GM12892 (cell line): Measurements from ENCODE around the gene TMEM184B.

Experiments
- DNase-seq: peaks from one replicate; pipeline ENCODE4 v3.0.0; 2011; ENCODE audit not compliant: insufficient read length
- FAIRE-seq: peaks from 2 replicates; lab custom pipeline; 2011; peaks lifted over from hg19 to GRCh38; lab: Jason Lieb, UNC
- POLR2A ChIP-seq: IDR thresholded peaks from 2 replicates; pipeline ENCODE4 v1.6.1; 2011; ENCODE audit warnings: low read depth, low read length, control low read depth
- POLR2AphosphoS5 ChIP-seq: IDR thresholded peaks from 2 replicates; pipeline ENCODE4 v1.6.1; 2011; ENCODE audit warnings: low read depth, low read length, control low read depth
- TAF1 ChIP-seq: IDR thresholded peaks from 2 replicates; pipeline ENCODE4 v1.6.1; 2011; ENCODE audit warnings: low read depth, mild to moderate bottlenecking, control low read depth, low read length, borderline replicate concordance

The TMEM184B gene

DNA sequence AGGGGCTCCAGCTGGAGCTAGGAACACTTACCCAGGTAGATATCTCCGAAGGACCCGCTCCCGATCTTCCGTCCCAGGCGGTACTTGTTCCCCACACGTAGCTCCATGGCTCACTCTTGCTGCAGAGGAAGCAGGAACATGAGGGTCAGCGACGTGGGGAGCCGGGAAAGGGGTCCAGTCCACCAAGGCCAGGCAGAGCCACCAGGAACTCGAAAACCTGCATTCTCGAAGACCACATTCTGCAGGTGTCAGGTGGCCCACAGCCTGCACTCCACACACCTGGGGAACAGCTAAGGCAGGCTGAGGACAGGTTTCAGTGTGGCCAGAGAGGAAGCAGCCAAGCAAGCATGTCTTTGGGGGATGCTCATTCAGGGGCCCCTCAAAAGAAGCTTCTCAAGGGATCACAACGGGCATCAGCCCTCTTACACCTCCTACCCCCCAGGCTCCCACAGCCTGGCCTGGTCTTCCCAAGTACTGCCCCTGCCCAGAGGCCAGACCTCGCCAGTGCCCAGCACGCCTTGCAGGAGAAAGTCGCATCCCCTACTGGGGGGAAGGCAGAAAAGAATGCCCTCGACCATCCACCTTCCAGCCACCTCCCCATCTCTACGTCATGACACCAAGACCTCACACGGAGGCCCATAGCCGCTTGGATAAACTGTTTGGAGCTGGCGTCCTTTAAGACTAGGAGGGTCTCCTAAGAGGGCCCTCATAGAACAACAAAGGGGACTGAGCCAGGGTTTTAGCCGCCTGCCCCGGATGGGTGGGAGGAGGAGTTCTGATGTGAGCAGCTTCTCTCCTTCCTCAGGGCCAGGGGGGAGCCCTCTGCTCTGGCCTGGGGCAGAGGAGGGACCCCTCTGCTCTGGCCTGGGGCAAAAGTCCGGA, 41.5 kb upstream of the TMEM184B start:
- FAIRE-seq (no peak), DNase-seq (no peak)
- no peak for TF ChIP-seq TAF1
- no peak for TF ChIP-seq POLR2A
- TF ChIP-seq POLR2AphosphoS5: no peak

DNA sequence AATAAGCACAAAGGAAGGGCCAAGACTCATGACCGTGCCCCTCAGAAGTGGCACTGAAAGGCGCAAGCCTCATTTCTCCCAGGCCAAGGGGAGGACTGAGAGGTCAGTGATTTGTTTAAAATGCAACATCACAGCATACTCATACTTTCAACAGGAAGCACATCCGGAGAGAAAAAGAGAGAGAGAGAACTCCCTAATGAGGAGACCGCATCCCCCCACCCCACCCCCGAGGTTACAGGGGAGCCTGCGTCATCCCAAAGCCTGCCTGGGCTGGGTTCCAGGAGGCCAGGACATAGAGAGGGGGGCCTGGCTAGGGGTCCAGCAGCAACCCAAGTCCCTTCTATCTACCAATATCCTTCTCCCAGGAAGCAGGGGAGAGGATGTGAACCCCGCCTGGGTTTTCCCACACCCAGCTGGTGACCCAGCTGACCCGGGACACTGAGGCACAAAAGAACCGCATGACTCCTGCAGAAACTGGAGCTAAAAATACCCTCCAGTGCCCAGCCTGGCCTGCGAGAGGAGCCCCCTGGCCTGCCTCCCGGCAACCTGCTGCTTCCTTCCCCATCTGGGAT, 40.7 kb upstream of the TMEM184B start:
- TF ChIP-seq TAF1: no peak
- no peak for TF ChIP-seq POLR2AphosphoS5
- TF ChIP-seq POLR2A: no peak
- DNase-seq: no peak
- FAIRE-seq: no peak

DNA sequence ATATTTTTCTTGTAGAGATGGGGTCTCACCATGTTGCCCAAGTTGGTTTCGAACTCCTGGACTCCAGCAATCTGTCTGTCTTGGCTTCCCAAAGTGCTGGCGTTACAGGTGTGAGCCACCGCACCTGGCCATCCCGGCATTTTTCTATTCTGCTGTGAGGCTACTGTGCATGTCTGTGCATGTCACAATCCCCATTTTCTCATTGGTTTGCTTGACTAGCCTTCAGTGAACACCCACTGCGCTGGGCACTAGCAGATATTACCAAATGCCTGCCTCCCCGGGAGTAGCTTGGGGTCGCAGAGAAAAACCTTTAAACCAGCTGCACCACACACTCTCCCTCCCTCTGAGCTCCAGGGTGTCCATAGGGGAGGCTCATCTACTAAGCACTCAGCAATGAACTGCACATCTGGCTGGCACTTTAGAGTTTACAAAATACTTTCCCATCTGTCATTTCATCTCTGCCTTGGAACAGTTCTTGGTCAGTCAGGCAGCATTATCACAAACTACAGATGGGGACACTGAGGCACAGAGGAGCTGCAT, 39.5 kb upstream of the TMEM184B start:
- no peak for TF ChIP-seq POLR2AphosphoS5
- TF ChIP-seq POLR2A: no peak
- TF ChIP-seq TAF1: no peak
- FAIRE-seq: no peak
- no peak for DNase-seq

DNA sequence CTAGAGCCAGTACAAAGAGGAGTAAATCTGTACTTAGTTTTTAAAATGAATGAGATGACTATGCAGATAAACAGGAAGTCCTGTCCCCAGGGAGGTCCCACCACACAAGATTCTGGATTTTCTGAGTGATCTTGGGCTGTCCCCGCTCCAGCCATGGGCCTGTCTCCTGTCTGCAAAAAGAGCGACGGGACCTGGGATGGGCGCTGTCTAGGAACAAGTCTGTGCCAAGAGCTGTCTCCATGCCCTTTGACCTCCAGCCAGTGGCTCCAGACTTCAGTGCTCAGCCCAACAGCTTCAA, 38.5 kb upstream of the TMEM184B start:
- DNase-seq: no peak
- no peak for FAIRE-seq
- no peak for TF ChIP-seq TAF1
- TF ChIP-seq POLR2AphosphoS5: no peak
- no peak for TF ChIP-seq POLR2A

DNA sequence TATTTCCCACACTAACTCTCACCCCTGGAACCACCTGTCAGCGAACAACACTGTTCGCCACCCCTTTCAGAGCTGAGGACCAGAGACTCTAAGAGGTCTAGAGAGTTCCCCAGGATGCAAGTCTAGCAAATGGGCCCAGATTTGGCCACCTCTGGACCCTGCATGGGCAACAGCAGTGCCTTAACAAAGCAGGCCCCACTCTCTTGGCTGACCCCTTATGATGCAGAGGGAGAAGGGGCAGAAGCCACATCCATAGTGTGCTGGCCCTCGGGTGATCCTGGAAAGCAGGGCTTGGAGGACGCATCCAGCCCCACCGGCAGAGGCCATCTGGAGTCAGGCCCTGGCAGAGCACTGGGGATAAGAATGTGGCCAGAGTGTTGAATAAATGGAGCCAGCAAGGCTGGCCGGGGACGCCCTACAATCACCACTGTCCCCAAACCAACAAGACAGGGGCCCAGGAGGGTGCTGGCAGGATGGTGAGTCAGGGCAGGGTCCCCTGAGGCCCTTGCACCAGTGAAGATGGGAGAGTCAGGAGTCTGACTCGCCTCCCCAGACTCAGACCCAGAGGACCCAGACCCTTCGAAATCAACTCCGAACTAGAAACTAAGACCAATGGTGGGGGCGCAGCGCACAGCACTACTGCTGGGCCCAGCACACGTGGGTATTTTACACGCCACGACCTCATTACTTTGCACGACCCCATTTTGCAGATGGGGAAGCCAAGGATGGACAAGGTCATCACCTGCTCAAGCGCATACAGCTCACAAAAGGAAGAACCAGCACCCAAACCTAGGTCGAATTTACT, 37.9 kb upstream of the TMEM184B start:
- TF ChIP-seq POLR2AphosphoS5: no peak
- TF ChIP-seq POLR2A: 0 out of 2 replicates have a peak, but pooled peaks have one; percentile 28
- DNase-seq (no peak), FAIRE-seq (no peak)

DNA sequence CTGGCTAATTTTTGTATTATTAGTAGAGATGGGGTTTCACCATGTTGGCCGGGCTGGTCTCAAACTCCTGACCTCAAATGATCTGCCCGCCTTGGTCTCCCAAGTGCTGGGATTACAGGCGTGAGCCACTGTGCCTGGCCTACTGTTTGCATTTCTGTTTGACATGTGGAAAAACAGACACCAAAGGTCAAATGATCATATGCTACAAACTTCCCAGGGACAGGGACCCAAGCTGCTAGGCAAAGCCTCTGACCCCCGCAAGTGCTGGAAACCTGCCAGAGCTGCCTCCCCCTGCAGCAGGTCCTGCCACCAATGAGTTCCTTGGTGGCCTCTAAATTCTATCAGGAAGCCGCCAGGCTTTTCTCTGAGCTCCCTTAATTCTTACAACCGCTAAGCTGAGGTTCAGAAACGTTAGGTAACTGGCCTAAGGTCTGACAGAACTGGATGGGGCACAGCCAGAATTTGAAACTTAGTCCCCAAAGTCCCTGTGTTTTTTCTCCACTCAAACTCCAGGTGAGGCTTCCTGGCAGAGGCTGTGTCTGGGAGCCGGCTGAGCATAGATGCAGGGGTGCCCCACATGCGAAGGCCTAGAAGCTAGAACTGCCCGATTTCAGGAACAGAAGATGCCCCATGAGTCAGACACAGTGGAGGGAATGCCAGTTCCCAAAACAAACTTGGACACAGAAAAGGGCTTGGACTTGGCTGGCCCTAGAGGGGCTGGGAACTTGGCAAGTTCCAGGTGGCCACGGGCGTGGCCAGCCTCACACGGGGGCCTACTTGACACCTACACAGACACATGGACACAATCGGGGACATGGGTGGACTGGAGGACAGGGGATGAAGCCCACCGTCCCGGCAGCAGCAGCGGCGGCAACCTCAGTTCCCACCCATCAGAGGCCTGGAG, 37.1 kb upstream of the TMEM184B start:
- DNase-seq (no peak), FAIRE-seq (no peak)
- no peak for TF ChIP-seq POLR2A
- no peak for TF ChIP-seq POLR2AphosphoS5
- TF ChIP-seq TAF1: no peak

DNA sequence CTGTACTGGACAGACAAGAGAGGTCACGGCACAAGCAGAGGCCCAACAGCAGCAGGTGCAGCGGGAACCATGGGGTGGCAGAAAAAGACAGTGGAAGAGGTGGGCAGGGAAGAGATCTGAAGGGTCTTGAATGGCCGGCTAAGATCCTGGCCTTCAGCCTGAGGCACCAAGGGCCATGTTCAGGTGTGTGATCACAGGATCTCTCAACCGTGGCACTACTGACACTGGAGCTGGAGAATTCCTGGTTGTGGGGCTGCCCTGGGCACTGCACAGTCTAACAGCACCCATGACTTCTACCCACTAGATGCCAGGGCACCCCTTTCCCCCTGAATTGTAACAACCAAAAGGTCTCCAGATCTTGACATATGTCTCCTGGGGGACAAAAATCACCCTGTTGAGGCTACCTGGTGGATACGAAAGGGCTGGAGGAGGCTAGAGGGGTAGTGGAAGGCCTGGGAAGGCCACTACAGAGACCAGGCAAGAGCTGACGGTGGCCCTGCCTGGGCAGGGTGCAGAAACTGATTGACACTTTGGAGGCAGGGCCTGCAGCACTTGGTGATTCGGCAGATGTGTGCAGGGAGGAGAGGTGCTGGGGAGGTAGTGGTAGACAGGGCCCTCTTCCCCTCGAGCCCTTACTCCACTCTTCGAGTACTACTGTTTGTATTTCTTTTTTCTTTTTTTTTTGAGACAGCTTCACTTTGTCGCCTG, 36.1 kb upstream of the TMEM184B start:
- TF ChIP-seq TAF1: no peak
- TF ChIP-seq POLR2A: no peak
- no peak for TF ChIP-seq POLR2AphosphoS5
- no peak for DNase-seq
- no peak for FAIRE-seq

DNA sequence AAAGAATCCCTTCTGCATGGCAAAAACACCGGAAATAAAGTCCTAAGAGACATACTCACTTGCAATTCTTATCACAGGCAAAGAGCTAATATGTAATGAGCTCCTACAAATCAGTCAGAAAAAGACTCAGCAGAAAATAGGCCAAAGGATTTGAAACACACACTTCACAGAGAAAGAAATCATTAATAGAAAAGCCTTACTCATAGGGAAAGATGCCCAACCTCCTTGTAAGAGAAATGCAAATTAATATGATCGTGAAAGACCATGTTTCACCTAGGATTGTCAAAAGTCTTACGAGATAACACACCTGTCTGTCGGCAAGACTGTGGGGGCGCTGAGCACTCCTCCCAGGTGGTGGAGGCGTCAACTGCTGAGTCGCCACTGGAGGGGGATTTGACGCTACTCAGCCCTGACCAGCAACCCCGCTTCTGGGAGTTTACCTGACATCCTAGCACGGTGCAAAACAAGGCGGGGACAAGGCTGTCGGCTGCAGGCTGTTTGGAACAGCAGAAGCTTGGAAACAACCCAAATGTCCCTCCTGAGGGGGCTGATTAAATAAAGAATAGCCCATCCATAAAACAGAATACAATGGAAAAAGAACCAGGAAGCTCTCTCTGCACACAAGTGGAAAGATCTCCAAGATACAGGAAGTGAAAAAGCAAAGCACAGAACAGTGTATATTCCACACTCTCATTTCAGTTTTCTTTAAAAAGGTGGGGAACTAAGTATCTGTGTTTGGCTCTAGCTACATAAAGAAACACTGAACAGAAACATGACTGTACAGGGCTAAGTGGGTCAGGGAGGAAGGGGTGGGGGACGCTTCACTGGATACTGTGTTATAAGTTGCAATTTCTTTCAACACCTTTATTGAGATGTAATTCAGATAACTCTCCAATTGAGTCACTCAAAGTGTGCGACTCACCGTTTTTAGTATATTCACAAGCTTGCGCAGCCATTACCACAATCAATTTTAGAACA, 33.0 kb upstream of the TMEM184B start:
- TF ChIP-seq POLR2A: no peak
- TF ChIP-seq POLR2AphosphoS5: peak; percentile 36; the same call in 1 of the 2 replicates
- no peak for TF ChIP-seq TAF1
- FAIRE-seq (peak; percentile 96), DNase-seq (peak; percentile 65)

DNA sequence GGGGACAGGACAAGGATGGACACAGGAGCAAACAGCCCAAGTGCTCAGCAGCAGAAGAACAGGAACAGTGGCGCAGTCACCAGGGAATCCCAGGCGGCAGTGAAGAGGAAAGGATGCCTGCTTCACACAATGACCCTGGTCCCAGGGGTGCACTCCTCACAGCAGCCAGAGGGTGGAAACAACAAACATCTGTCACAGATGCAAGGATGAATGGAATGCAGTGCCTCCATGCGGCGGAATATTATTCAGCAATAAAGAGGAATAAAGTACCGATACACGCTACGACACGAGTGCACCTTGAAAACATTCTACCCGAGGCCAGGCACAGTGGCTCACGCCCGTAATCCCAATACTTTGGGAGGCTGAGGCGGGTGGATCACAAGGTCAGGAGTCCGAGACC, 31.7 kb upstream of the TMEM184B start:
- TF ChIP-seq TAF1 (no peak), POLR2A (no peak), POLR2AphosphoS5 (no peak)
- DNase-seq: no peak
- FAIRE-seq: peak; percentile 48

DNA sequence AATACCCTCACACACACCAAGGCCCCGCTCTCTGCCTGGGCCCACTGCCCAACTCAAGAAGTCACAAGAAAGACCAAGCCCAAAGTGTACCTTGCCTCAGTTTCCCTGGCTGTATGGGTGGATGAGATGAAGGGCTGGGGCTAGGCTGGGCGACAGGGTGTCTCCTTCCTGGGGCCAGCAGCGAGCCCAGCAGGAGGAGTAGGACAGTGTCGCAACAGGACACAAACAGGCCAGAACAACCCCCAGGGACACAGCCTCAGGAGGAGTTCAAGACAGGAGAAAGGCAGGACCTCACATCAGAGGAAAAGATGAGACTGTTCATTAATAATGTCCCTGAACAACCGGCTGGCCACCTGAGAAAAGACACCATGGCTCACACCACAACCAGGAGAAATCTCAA, 31.2 kb upstream of the TMEM184B start:
- FAIRE-seq: peak; percentile 27
- TF ChIP-seq TAF1 (no peak), POLR2AphosphoS5 (no peak), POLR2A (no peak)
- DNase-seq: no peak
